ENCODE measurements around the gene BHMT2. TPM values are rescaled to one million over a fixed set of nuclear protein-coding genes. Genes with fewer than 3 reads are reported as not detected.

BHMT2 gene
- total RNA-seq, 1 experiment from 2014 or later, result 0.63 TPM

GRCh38 chr5:79119486-79119885, 49.9 kb downstream of the BHMT2 start:
- DNase-seq (ENCODE audit: low read depth), result no peak

GRCh38 chr5:79120221-79120620, 50.7 kb downstream of the BHMT2 start:
- DNase-seq (ENCODE audit: low read depth), result no peak

GRCh38 chr5:79122973-79123372, 53.4 kb downstream of the BHMT2 start:
- no peak for DNase-seq (ENCODE audit: low read depth)

GRCh38 chr5:79124607-79125006, 55.0 kb downstream of the BHMT2 start:
- no peak for DNase-seq (ENCODE audit: low read depth)

- no peak for DNase-seq (ENCODE audit: low read depth)
Measured at GRCh38 chr5:79130781-79131180, 61.2 kb downstream of the BHMT2 start.

- DNase-seq (ENCODE audit: low read depth), result peak; percentile 47
Measured at GRCh38 chr5:79133121-79133656, 63.6 kb downstream of the BHMT2 start.

- DNase-seq (ENCODE audit: low read depth), result peak; percentile 73
Measured at GRCh38 chr5:79133657-79134451, 64.3 kb downstream of the BHMT2 start.

GRCh38 chr5:79135790-79136553, 66.4 kb downstream of the BHMT2 start:
- no peak for DNase-seq (ENCODE audit: low read depth)

- DNase-seq (ENCODE audit: low read depth), result no peak
Measured at GRCh38 chr5:79136618-79137017, 67.1 kb downstream of the BHMT2 start.

Other genes starting within 250 kb of the BHMT2 start
- 21.1 and 27.3 TPM in 2 replicates for gene ARSB, start 84.5 kb upstream of the BHMT2 start, total RNA-seq (2014; rRNA removed)
- 0.13 and 0.17 TPM in 2 replicates for gene DMGDH, start 93 bp upstream of the BHMT2 start, total RNA-seq (2014; rRNA removed)
- gene BHMT, start 42.0 kb downstream of the BHMT2 start, total RNA-seq (2014; rRNA removed), result not detected in 2 replicates
- 3.1 and 4.7 TPM in 2 replicates for gene JMY, start 166.4 kb downstream of the BHMT2 start, total RNA-seq (2014; rRNA removed)